HepG2 (cell line): ENCODE results near the gene PCGF5. TPM values are rescaled to one million over a fixed set of nuclear protein-coding genes. Genes with fewer than 3 reads are reported as not detected.

Experiments
- ATAC-seq: fragments of 200-7000 bp; cut with Tn5 transposase; 3 replicates; pipeline ENCODE4 v1.9.1; 2020; ENCODE audit warnings: mild to moderate bottlenecking, moderate library complexity
- BruUV-seq: library from RNA; stranded (reverse); fragments of 400-500 nt; replicated peaks from 2 replicates; lab custom pipeline; 2021; lab: Mats Ljungman, UMichigan
- CTCF ChIA-PET: fragments of 300-600 bp; formaldehyde crosslinking; extraction: SDS; loops from one replicate; lab custom pipeline; 2021; ENCODE audit warnings: low total read pairs, inconsistent platforms, low intra/inter-chr PET ratio; lab: Yijun Ruan, JAX
- POLR2A ChIA-PET: fragments of 350-600 bp; sonication (Branson Sonifier 250); formaldehyde crosslinking; loops from one replicate; lab custom pipeline; 2020; ENCODE audit warnings: antibody characterized with exemption, inconsistent platforms; lab: Yijun Ruan, JAX
- DNase-seq: peaks from one replicate; pipeline ENCODE4 v3.0.0-alpha.2; 2015; ENCODE audit warnings: low spot score
- FAIRE-seq: peaks from 3 replicates; lab custom pipeline; 2011; peaks lifted over from hg19 to GRCh38; lab: Jason Lieb, UNC
- H2AFZ ChIP-seq: one replicate; pipeline ENCODE4 v1.6.1; 2011; ENCODE audit warnings: low read length, inconsistent platforms
- H3K27ac ChIP-seq: fragments of 300-600 bp; 3 replicates; pipeline ENCODE4 v1.8.0; 2011; ENCODE audit warnings: mixed run types, mild to moderate bottlenecking, mixed read lengths, low read length, inconsistent platforms; ENCODE audit not compliant: insufficient read depth; ENCODE audit errors: extremely low read length
- H3K27me3 ChIP-seq, 2 experiments: fragments of 200-600 bp in 1 of 2; 2 replicates in 1 of 2; 3 replicates in 1 of 2; pipeline versions ENCODE4 v1.6.0 to v1.8.0; 2011; ENCODE audit warnings: low read length in 2 of 2, mild to moderate bottlenecking in 2 of 2, moderate library complexity in 2 of 2, inconsistent platforms in 1 of 2; ENCODE audit not compliant: insufficient read depth in 2 of 2, control insufficient read depth in 1 of 2
- H3K36me3 ChIP-seq, 2 experiments: fragments of 200-600 bp in 1 of 2; replicated peaks in 1 of 2; 2 replicates in 1 of 2; 3 replicates in 1 of 2; pipeline versions ENCODE4 v1.5.1 to v1.8.0; 2011; ENCODE audit warnings: low read length in 2 of 2, inconsistent platforms in 1 of 2; ENCODE audit not compliant: insufficient read depth in 2 of 2, control insufficient read depth in 1 of 2
- H3K4me1 ChIP-seq: 2 replicates; pipeline ENCODE4 v1.5.1; 2012; ENCODE audit warnings: low read length, inconsistent platforms; ENCODE audit not compliant: insufficient read depth
- H3K4me2 ChIP-seq: 2 replicates; pipeline ENCODE4 v1.6.0; 2011; ENCODE audit warnings: low read depth, low read length, inconsistent platforms
- H3K4me3 ChIP-seq, 3 experiments: fragments of 200-600 bp in 1 of 3; sonication (generic), shearing (Covaris generic) in 1 of 3; replicated peaks in 1 of 3; 2 replicates each; pipeline ENCODE4 v1.5.1; 2011 to 2016; ENCODE audit warnings: low read length in 3 of 3, inconsistent platforms in 2 of 3, low read depth in 2 of 3, mild to moderate bottlenecking in 2 of 3, control low read depth in 1 of 3, mixed read lengths in 1 of 3; ENCODE audit not compliant: insufficient read depth in 1 of 3
- H3K79me2 ChIP-seq: one replicate; pipeline ENCODE4 v1.6.1; 2011; ENCODE audit warnings: low read length, inconsistent platforms; ENCODE audit not compliant: insufficient read depth
- H3K9ac ChIP-seq: 2 replicates; pipeline ENCODE4 v1.6.0; 2011; ENCODE audit warnings: mild to moderate bottlenecking, low read depth, low read length, inconsistent platforms; ENCODE audit not compliant: insufficient read depth
- H3K9me3 ChIP-seq: 2 replicates; pipeline ENCODE4 v1.5.1; 2012; ENCODE audit warnings: mild to moderate bottlenecking, low read length
- H4K20me1 ChIP-seq: 2 replicates; pipeline ENCODE4 v1.6.0; 2011; ENCODE audit warnings: inconsistent platforms, mild to moderate bottlenecking, low read length, moderate library complexity; ENCODE audit not compliant: insufficient read depth
- BORCS8-MEF2B ChIP-seq: sonication (generic); formaldehyde crosslinking; IDR thresholded peaks from 2 replicates; pipeline ENCODE4 v1.8.0; 2022; ENCODE audit warnings: mild to moderate bottlenecking, missing genetic modification reagents
- FIP1L1 ChIP-seq: fragments of 200-400 bp; formaldehyde crosslinking; IDR thresholded peaks from 2 replicates; pipeline ENCODE4 v1.6.1; 2018; ENCODE audit warnings: low read depth, mild to moderate bottlenecking, low read length, moderate library complexity, borderline replicate concordance; ENCODE audit not compliant: insufficient read depth
- FOXO4 ChIP-seq: sonication (generic); formaldehyde crosslinking; conservative IDR thresholded peaks from 2 replicates; pipeline ENCODE4 v1.8.1; 2023; ENCODE audit warnings: missing genetic modification reagents
- RCOR2 ChIP-seq: IDR thresholded peaks from 2 replicates; pipeline ENCODE4 v1.6.1; 2016; ENCODE audit warnings: missing biosample characterization, missing genetic modification reagents
- RERE ChIP-seq: IDR thresholded peaks from 2 replicates; pipeline ENCODE4 v1.6.1; 2016; ENCODE audit warnings: low read depth, missing genetic modification reagents, missing compliant biosample characterization
- TFE3 ChIP-seq: IDR thresholded peaks from 2 replicates; pipeline ENCODE4 v1.6.1; 2016
- ZNF530 ChIP-seq: sonication (generic); formaldehyde crosslinking; IDR thresholded peaks from 2 replicates; pipeline ENCODE4 v1.5.0; 2020; ENCODE audit warnings: low read depth, mild to moderate bottlenecking, missing genetic modification reagents
- ZNF674 ChIP-seq: sonication (generic); formaldehyde crosslinking; IDR thresholded peaks from 2 replicates; pipeline ENCODE4 v1.5.0; 2020; ENCODE audit warnings: low read depth, mild to moderate bottlenecking, missing genetic modification reagents
- WGBS: methylation state at CpG from one replicate; pipeline ENCODE4 v1.1.6; 2017; ENCODE audit warnings: low lambda C conversion rate; 5-methylcytosine and 5-hydroxymethylcytosine counted together
- in situ Hi-C: cut with HindIII; loops from 2 replicates; pipeline ENCODE4 v1.10.0; 2017; ENCODE audit warnings: low pct_unique_long_range_greater_than_20kb; ENCODE audit not compliant: extremely low pct_ligation_motif_present
- intact Hi-C: fragments of 100-400 bp; cut with micrococcal nuclease; formaldehyde crosslinking; loops from one replicate; pipeline ENCODE4 v1.10.0; 2022; ENCODE audit not compliant: unreplicated experiment
- polyA plus RNA-seq, 8 experiments: library from polyadenylated mRNA; depleted of rRNA in 3 of 8; stranded (reverse) in 7 of 8; unstranded in 1 of 8; fragments of >200 nt; fragmentation: Illumina TruSeq in 4 of 8; extraction: Trizol in 4 of 8; gene quantifications; 2 replicates each; pipeline versions ENCODE4 v1.2.1 to v1.2.3, GENCODE V29; 2011 to 2016; ENCODE audit warnings: low read depth in 4 of 8, missing spikeins in 1 of 8, mixed read lengths in 1 of 8; ENCODE audit not compliant: insufficient read depth in 1 of 8
- total RNA-seq, 5 experiments: library from RNA; depleted of rRNA; stranded (reverse); fragments of >200 nt; fragmentation: Illumina TruSeq; extraction: Trizol; gene quantifications; 2 replicates each; pipeline ENCODE4 v1.2.3, GENCODE V29; 2016; ENCODE audit warnings: low read depth in 1 of 5

Gene PCGF5
- total and polyA plus RNA-seq, 2 of the 13 experiments (the other 11 are each of a cell fraction or from before 2014, with no cell fraction given): 61.3 to 138 TPM

GRCh38 chr10:91307489-91307888, 87.0 kb downstream of the PCGF5 start:
- ATAC-seq: no peak
- CTCF ChIA-PET: no interaction called here
- in situ Hi-C loops: no loop called here
- Histone ChIP-seq H3K27me3 (peaks cover 0 to 1% of the 10 kb centered on the region in 2 experiments; a peak in 2 of 5 replicates), H4K20me1 (no peaks in the 10 kb centered on the region), H3K4me3 (no peak overlapping the region), H3K9me3 (no peaks in the 10 kb centered on the region)
- intact Hi-C loops: no loop called here
- FAIRE-seq: no peak
- no TSS peak for BruUV-seq
- DNase-seq: no peak
- TF ChIP-seq ZNF674 (CRISPR knock-in tag) (no peak), FIP1L1 (no peak), RCOR2 (CRISPR knock-in tag) (no peak), RERE (CRISPR knock-in tag) (no peak), TFE3 (CRISPR knock-in tag) (no peak), FOXO4 (no peak), BORCS8-MEF2B (CRISPR knock-in tag) (no peak), ZNF530 (CRISPR knock-in tag) (no peak)
- TF ChIP-seq, all 625 proteins: peak for 0
- Histone ChIP-seq H3K4me2 (no peak overlapping the region), H3K4me1 (no peaks in the 10 kb centered on the region), H3K79me2 (no peaks in the 10 kb centered on the region), H3K9ac (no peak overlapping the region), H3K36me3 (no peaks in the 10 kb centered on the region), H3K27ac (no peak overlapping the region), H2AFZ (no peak overlapping the region)
- WGBS: 0% methylated on average over 1 of the region's 1 CpG
- POLR2A ChIA-PET: no interaction called here
